SK-N-SH (cell line): ENCODE data around the gene SFMBT2. TPM values are rescaled to one million over a fixed set of nuclear protein-coding genes. Genes with fewer than 3 reads are reported as not detected.
A peak's percentile ranks its signal among the peaks of the same experiment; 100 is the strongest.

Experiments
- CTCF ChIA-PET: fragments of 300-600, 350-600 bp; formaldehyde crosslinking; extraction: SDS; loops from one replicate; lab custom pipeline; 2021; lab: Yijun Ruan, JAX
- POLR2A ChIA-PET: fragments of 350-600 bp; sonication (Branson Sonifier 250); formaldehyde crosslinking; extraction: SDS; loops from one replicate; lab custom pipeline; 2020; ENCODE audit warnings: antibody characterized with exemption, inconsistent platforms; lab: Yijun Ruan, JAX
- DNase-seq: peaks from one replicate; pipeline ENCODE4 v3.0.0; 2012
- H2AFZ ChIP-seq: fragments of 200-600 bp; sonication (generic); 2 replicates; pipeline ENCODE4 v1.8.1; 2016; ENCODE audit warnings: antibody characterized with exemption, mild to moderate bottlenecking, low read depth
- H3F3A ChIP-seq: fragments of 200-600 bp; sonication (generic); replicated peaks from 2 replicates; pipeline ENCODE3; 2016; ENCODE audit warnings: antibody characterized with exemption, mild to moderate bottlenecking; ENCODE audit not compliant: insufficient read depth
- H3K27ac ChIP-seq, 2 experiments: fragments of 200-500 bp in 1 of 2; fragments of 200-600 bp in 1 of 2; sonication (Bioruptor generic) in 1 of 2; sonication (generic), shearing (Covaris generic) in 1 of 2; 2 replicates each; pipeline versions ENCODE4 v1.5.1 to v1.6.1; 2014 to 2016; ENCODE audit warnings: low read depth in 2 of 2, inconsistent platforms in 1 of 2, low read length in 1 of 2, mild to moderate bottlenecking in 1 of 2, mixed read lengths in 1 of 2
- H3K27me3 ChIP-seq: fragments of 200-600 bp; sonication (generic), shearing (Covaris generic); 2 replicates; pipeline ENCODE4 v1.6.1; 2016; ENCODE audit warnings: mixed run types; ENCODE audit not compliant: insufficient read depth
- H3K36me3 ChIP-seq, 2 experiments: fragments of 200-500 bp in 1 of 2; fragments of 200-600 bp in 1 of 2; sonication (Bioruptor generic) in 1 of 2; sonication (generic) in 1 of 2; replicated peaks in 1 of 2; 2 replicates each; pipeline versions ENCODE3 to v1.5.1; 2014 to 2016; ENCODE audit warnings: low read length in 1 of 2, mild to moderate bottlenecking in 1 of 2; ENCODE audit not compliant: insufficient read depth in 2 of 2, control insufficient read depth in 1 of 2
- H3K4me1 ChIP-seq, 2 experiments: fragments of 200-500 bp in 1 of 2; fragments of 200-600 bp in 1 of 2; sonication (Bioruptor generic) in 1 of 2; sonication (generic), shearing (Covaris generic) in 1 of 2; 2 replicates each; pipeline versions ENCODE4 v1.5.1 to v1.6.1; 2014 to 2016; ENCODE audit warnings: low read depth in 1 of 2, low read length in 1 of 2, mixed run types in 1 of 2; ENCODE audit not compliant: insufficient read depth in 2 of 2, control insufficient read depth in 1 of 2
- H3K4me2 ChIP-seq: fragments of 200-600 bp; sonication (generic), shearing (Covaris generic); 2 replicates; pipeline ENCODE4 v1.6.1; 2017; ENCODE audit warnings: mixed run types
- H3K4me3 ChIP-seq, 2 experiments: fragments of 200-500 bp in 1 of 2; fragments of 200-600 bp in 1 of 2; sonication (Bioruptor generic) in 1 of 2; sonication (generic), shearing (Covaris generic) in 1 of 2; 2 replicates each; pipeline versions ENCODE4 v1.5.1 to v1.8.1; 2014 to 2016; ENCODE audit warnings: low read depth in 2 of 2, inconsistent platforms in 1 of 2, low read length in 1 of 2, mild to moderate bottlenecking in 1 of 2, mixed read lengths in 1 of 2, moderate library complexity in 1 of 2
- H3K79me2 ChIP-seq: fragments of 200-600 bp; sonication (generic); 2 replicates; pipeline ENCODE4 v1.8.1; 2017; ENCODE audit warnings: mild to moderate bottlenecking; ENCODE audit not compliant: insufficient read depth
- H3K9ac ChIP-seq: fragments of 200-600 bp; sonication (generic); 2 replicates; pipeline ENCODE4 v1.6.1; 2017; ENCODE audit warnings: mixed run types
- H3K9me2 ChIP-seq: fragments of 200-600 bp; sonication (generic); 2 replicates; pipeline ENCODE4 v1.6.1; 2017; ENCODE audit warnings: mixed run types
- H3K9me3 ChIP-seq: fragments of 200-600 bp; sonication (generic); 2 replicates; pipeline ENCODE4 v1.6.1; 2017; ENCODE audit warnings: mixed run types, mild to moderate bottlenecking, moderate library complexity
- H4K20me1 ChIP-seq: fragments of 200-600 bp; sonication (generic); 2 replicates; pipeline ENCODE4 v1.6.1; 2017; ENCODE audit warnings: mild to moderate bottlenecking, mixed run types; ENCODE audit not compliant: insufficient read depth
- CHD2 ChIP-seq: fragments of 150-350 bp; IDR thresholded peaks from 2 replicates; pipeline ENCODE4 v1.6.1; 2018; ENCODE audit warnings: low read length; ENCODE audit not compliant: partially characterized antibody
- EP300 ChIP-seq, 2 experiments: IDR thresholded peaks; 2 replicates each; pipeline versions ENCODE4 v1.4.0 to v1.6.1; 2012; ENCODE audit warnings: borderline replicate concordance in 1 of 2, low read depth in 1 of 2, low read length in 1 of 2
- EZH2phosphoT487 ChIP-seq: fragments of 200-600 bp; sonication (generic); IDR thresholded peaks from 2 replicates; pipeline ENCODE4 v1.6.1; 2017; ENCODE audit warnings: low read depth, mixed run types, mild to moderate bottlenecking, antibody characterized with exemption, moderate library complexity, borderline replicate concordance
- FOXJ3 ChIP-seq: sonication (generic); formaldehyde crosslinking; IDR thresholded peaks from 2 replicates; pipeline ENCODE4 v1.5.1; 2020; ENCODE audit warnings: mild to moderate bottlenecking, missing genetic modification reagents
- GABPA ChIP-seq: IDR thresholded peaks from 2 replicates; pipeline ENCODE4 v1.4.0; 2012; ENCODE audit warnings: low read depth, mild to moderate bottlenecking
- GATA2 ChIP-seq: sonication (generic); formaldehyde crosslinking; IDR thresholded peaks from 2 replicates; pipeline ENCODE4 v1.5.0; 2020; ENCODE audit warnings: mild to moderate bottlenecking, missing genetic modification reagents
- NFIC ChIP-seq: IDR thresholded peaks from 2 replicates; pipeline ENCODE4 v1.4.0; 2012; ENCODE audit warnings: borderline replicate concordance
- PBX3 ChIP-seq: IDR thresholded peaks from 2 replicates; pipeline ENCODE4; 2012
- POLR2AphosphoS5 ChIP-seq: IDR thresholded peaks from 2 replicates; pipeline ENCODE4 v1.6.1; 2012; ENCODE audit warnings: low read depth, low read length
- RAD21 ChIP-seq: IDR thresholded peaks from 2 replicates; pipeline ENCODE4 v1.6.1; 2012; ENCODE audit warnings: mild to moderate bottlenecking, low read length
- SIN3A ChIP-seq: IDR thresholded peaks from 2 replicates; pipeline ENCODE4 v1.6.1; 2012; ENCODE audit warnings: low read depth, mild to moderate bottlenecking, low read length, moderate library complexity, borderline replicate concordance
- TAF1 ChIP-seq: IDR thresholded peaks from 2 replicates; pipeline ENCODE4 v1.6.1; 2012; ENCODE audit warnings: low read depth, mild to moderate bottlenecking, low read length, moderate library complexity, borderline replicate concordance
- TCF12 ChIP-seq: IDR thresholded peaks from 2 replicates; pipeline ENCODE4 v1.4.0; 2012
- TEAD4 ChIP-seq: IDR thresholded peaks from 2 replicates; pipeline ENCODE4 v1.4.0; 2012; ENCODE audit warnings: mild to moderate bottlenecking, borderline replicate concordance; ENCODE audit not compliant: insufficient read depth
- YY1 ChIP-seq: IDR thresholded peaks from 2 replicates; pipeline ENCODE4 v1.4.0; 2012; ENCODE audit warnings: low read depth, mild to moderate bottlenecking
- ZBTB33 ChIP-seq: IDR thresholded peaks from 2 replicates; pipeline ENCODE4 v1.4.0; 2012; ENCODE audit warnings: low read depth, borderline replicate concordance
- WGBS: methylation state at CpG from one replicate; pipeline ENCODE4 v1.1.6; 2017; ENCODE audit warnings: low lambda C conversion rate; 5-methylcytosine and 5-hydroxymethylcytosine counted together
- polyA plus RNA-seq, 3 experiments: library from polyadenylated mRNA; depleted of rRNA; stranded (reverse); fragments of >200 nt; gene quantifications; 2 replicates each; pipeline ENCODE4 v1.2.3, GENCODE V29; 2012
- TF ChIP-seq, protein P1 (sequence below): fragments of 150-350 bp; IDR thresholded peaks from 2 replicates; pipeline ENCODE4 v1.6.1; 2016; ENCODE audit warnings: mild to moderate bottlenecking, low read depth, low read length

Gene SFMBT2
- polyA plus RNA-seq, 1 of the 3 experiments (the other 2 are of a cell fraction) = 0.20 TPM

DNA sequence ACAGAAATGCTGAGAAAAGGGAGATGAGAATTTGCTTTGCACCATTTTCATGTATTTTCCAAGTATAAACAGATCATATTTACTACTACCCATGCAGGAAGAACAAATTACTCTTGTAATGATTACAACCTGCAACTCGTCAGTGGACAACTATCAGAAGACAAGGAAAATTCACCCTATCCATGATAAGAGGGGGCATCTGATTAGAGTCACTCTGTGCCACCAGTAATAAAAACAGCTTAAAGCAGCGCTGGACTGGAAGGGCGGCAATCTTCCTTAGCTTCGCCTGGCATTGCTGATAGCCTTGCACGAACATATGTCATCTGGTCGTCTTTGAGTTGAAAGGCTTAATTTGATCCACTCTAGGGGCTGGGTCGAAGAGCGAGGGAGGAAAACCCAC lies 162.7 kb downstream of the SFMBT2 start:
- 35% methylated on average over 8 of the region's 8 CpGs for WGBS

GRCh38 chr10:7245505-7245904 lies 165.3 kb downstream of the SFMBT2 start:
- Histone ChIP-seq H4K20me1 (no peaks in the 10 kb centered on the region), H3K27ac (peak overlapping the region in 1 of 2 experiments; percentile 53; a peak in 2 of 4 replicates), H3K9ac (no peak overlapping the region), H3K4me2 (no peak overlapping the region), H3K4me3 (no peak overlapping the region), H3F3A (no peaks in the 10 kb centered on the region), H3K27me3 (no peaks in the 10 kb centered on the region), H3K79me2 (no peaks in the 10 kb centered on the region), H3K9me3 (no peaks in the 10 kb centered on the region), H3K4me1 (peaks cover 0 to 16% of the 10 kb centered on the region in 2 experiments; a peak in 2 of 4 replicates), H3K36me3 (peaks cover 0 to 2% of the 10 kb centered on the region in 2 experiments), H3K9me2 (no peaks in the 10 kb centered on the region), H2AFZ (no peak overlapping the region)
- CTCF ChIA-PET = interaction anchor here (0.8 to 1.7 kb wide), 5 partner anchors 11 to 171 kb away, joined by 3 to 6 read pairs (median 3); no protein-coding TSS in a partner anchor
- WGBS = 28% methylated on average over 4 of the region's 4 CpGs
- POLR2A ChIA-PET = no interaction called here
- no peak for DNase-seq
- TF ChIP-seq, protein P1, sequence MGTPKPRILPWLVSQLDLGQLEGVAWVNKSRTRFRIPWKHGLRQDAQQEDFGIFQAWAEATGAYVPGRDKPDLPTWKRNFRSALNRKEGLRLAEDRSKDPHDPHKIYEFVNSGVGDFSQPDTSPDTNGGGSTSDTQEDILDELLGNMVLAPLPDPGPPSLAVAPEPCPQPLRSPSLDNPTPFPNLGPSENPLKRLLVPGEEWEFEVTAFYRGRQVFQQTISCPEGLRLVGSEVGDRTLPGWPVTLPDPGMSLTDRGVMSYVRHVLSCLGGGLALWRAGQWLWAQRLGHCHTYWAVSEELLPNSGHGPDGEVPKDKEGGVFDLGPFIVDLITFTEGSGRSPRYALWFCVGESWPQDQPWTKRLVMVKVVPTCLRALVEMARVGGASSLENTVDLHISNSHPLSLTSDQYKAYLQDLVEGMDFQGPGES = no peak
- TF ChIP-seq POLR2AphosphoS5 (no peak), SIN3A (no peak), YY1 (no peak), ZBTB33 (no peak), EP300 (IDR thresholded peaks at IDR 0.05; ENCODE audit: borderline replicate concordance in 1 of 2, low read depth in 1 of 2, low read length in 1 of 2) (no peak), TAF1 (no peak), NFIC (no peak)

More for the DNA sequence above, 162.7 kb downstream of the SFMBT2 start:
- Histone ChIP-seq H3K36me3 (peaks cover 0 to 1% of the 10 kb centered on the region in 2 experiments), H3F3A (no peaks in the 10 kb centered on the region), H4K20me1 (no peaks in the 10 kb centered on the region), H3K27ac (peak overlapping the region in 1 of 2 experiments; percentile 95; a peak in 2 of 4 replicates), H3K4me1 (peaks cover 0 to 31% of the 10 kb centered on the region in 2 experiments; a peak in 2 of 4 replicates), H3K9me3 (no peaks in the 10 kb centered on the region), H3K27me3 (no peaks in the 10 kb centered on the region), H3K9ac (no peak overlapping the region), H3K4me3 (peak overlapping the region in 1 of 2 experiments; percentile 17; a peak in 1 of 4 replicates), H3K9me2 (no peaks in the 10 kb centered on the region), H3K4me2 (no peak overlapping the region), H3K79me2 (no peaks in the 10 kb centered on the region), H2AFZ (no peak overlapping the region)
- DNase-seq = peak; percentile 46
- ChIA-PET CTCF (interaction anchor here (0.8 to 1.0 kb wide), 2 partner anchors 20 to 127 kb away, joined by 3 read pairs; no protein-coding TSS in a partner anchor), POLR2A (no interaction called here)
- TF ChIP-seq GATA2 (CRISPR knock-in tag) (peak; percentile 94), NFIC (no peak), RAD21 (peak; percentile 37; the same call in 1 of the 2 replicates), FOXJ3 (CRISPR knock-in tag) (peak; percentile 90), GABPA (no peak), CHD2 (peak; percentile 52), EZH2phosphoT487 (no peak), TCF12 (peak; percentile 15), PBX3 (no peak; the same call in 1 of the 2 replicates), SIN3A (no peak), TEAD4 (no peak), EP300 (IDR thresholded peaks at IDR 0.05; ENCODE audit: borderline replicate concordance in 1 of 2, low read depth in 1 of 2, low read length in 1 of 2) (peak in 1 of 2 experiments; percentile 93; a peak in 2 of 4 replicates)
- TF ChIP-seq, protein P1 = no peak
